Measurements from ENCODE around the gene MARK4. TPM values are rescaled to one million over a fixed set of nuclear protein-coding genes. Genes with fewer than 3 reads are reported as not detected.

Gene MARK4
- polyA plus RNA-seq (2011; rRNA removed) (10.9 and 17.1 TPM in 2 replicates), polyA minus RNA-seq (2011; rRNA and poly(A)+ RNA removed) (15.7 and 19.1 TPM in 2 replicates)

- ChIA-PET POLR2A (interaction anchor here (0.6 kb wide), 1 partner anchor 14 kb away, joined by 19 read pairs; no protein-coding TSS in a partner anchor), CTCF (no interaction called here)
- TF ChIP-seq CTCF (IDR thresholded peaks at IDR 0.05; ENCODE audit: insufficient read depth, low read depth, low read length), result no peak
- H3K4me3 ChIP-seq (ENCODE audit: low read depth, low read length), result peak within 1 kb of the TSS; percentile 84
- H3K27me3 ChIP-seq (ENCODE audit: control insufficient read depth, insufficient read depth, low read length), result no peaks in the 10 kb centered on the region
- no peak for DNase-seq (ENCODE audit: low read depth)
- H3K36me3 ChIP-seq (ENCODE audit: control insufficient read depth, insufficient read depth, low read length), result 0 out of 2 replicates have a peak, but pooled peaks cover 2% of the 10 kb centered on the region
These were observed at the start of gene MARK4 for GRCh38 chr19:45250832-45251451. Gene MARK4 (plus strand): TSS chr19:45251271. CDS start chr19:45251589, 318 bp downstream.

GRCh38 chr19:45202637-45203036 lies 48.4 kb upstream of the MARK4 start:
- DNase-seq (ENCODE audit: low read depth), result no peak
- no peak for TF ChIP-seq CTCF (IDR thresholded peaks at IDR 0.05; ENCODE audit: insufficient read depth, low read depth, low read length)
- CTCF ChIA-PET, result interaction anchor here (3.0 kb wide), 1 partner anchor 46 kb away, joined by 15 read pairs; no protein-coding TSS in a partner anchor
- POLR2A ChIA-PET, result no interaction called here
- Histone ChIP-seq H3K36me3 (ENCODE audit: control insufficient read depth, insufficient read depth, low read length) (no peaks in the 10 kb centered on the region), H3K4me3 (ENCODE audit: low read depth, low read length) (no peak overlapping the region), H3K27me3 (ENCODE audit: control insufficient read depth, insufficient read depth, low read length) (no peaks in the 10 kb centered on the region)

GRCh38 chr19:45205810-45206209 lies 45.3 kb upstream of the MARK4 start:
- no peak for TF ChIP-seq CTCF (IDR thresholded peaks at IDR 0.05; ENCODE audit: insufficient read depth, low read depth, low read length)
- no peak for DNase-seq (ENCODE audit: low read depth)
- Histone ChIP-seq H3K36me3 (ENCODE audit: control insufficient read depth, insufficient read depth, low read length) (no peaks in the 10 kb centered on the region), H3K4me3 (ENCODE audit: low read depth, low read length) (no peak overlapping the region), H3K27me3 (ENCODE audit: control insufficient read depth, insufficient read depth, low read length) (no peaks in the 10 kb centered on the region)
- POLR2A ChIA-PET, result no interaction called here
- CTCF ChIA-PET, result no interaction called here

GRCh38 chr19:45206328-45206727 lies 44.7 kb upstream of the MARK4 start:
- Histone ChIP-seq H3K27me3 (ENCODE audit: control insufficient read depth, insufficient read depth, low read length) (no peaks in the 10 kb centered on the region), H3K4me3 (ENCODE audit: low read depth, low read length) (no peak overlapping the region), H3K36me3 (ENCODE audit: control insufficient read depth, insufficient read depth, low read length) (no peaks in the 10 kb centered on the region)
- POLR2A ChIA-PET, result no interaction called here
- no peak for DNase-seq (ENCODE audit: low read depth)
- CTCF ChIA-PET, result interaction anchor here (0.8 kb wide), 1 partner anchor 9 kb away, joined by 3 read pairs; no protein-coding TSS in a partner anchor
- no peak for TF ChIP-seq CTCF (IDR thresholded peaks at IDR 0.05; ENCODE audit: insufficient read depth, low read depth, low read length)

- Histone ChIP-seq H3K36me3 (ENCODE audit: control insufficient read depth, insufficient read depth, low read length) (no peaks in the 10 kb centered on the region), H3K27me3 (ENCODE audit: control insufficient read depth, insufficient read depth, low read length) (no peaks in the 10 kb centered on the region; the same call in 1 of the 2 replicates), H3K4me3 (ENCODE audit: low read depth, low read length) (no peak overlapping the region)
- ChIA-PET CTCF (interaction anchor here (1.4 kb wide), 1 partner anchor 12 kb away, joined by 5 read pairs; no protein-coding TSS in a partner anchor), POLR2A (no interaction called here)
- TF ChIP-seq CTCF (IDR thresholded peaks at IDR 0.05; ENCODE audit: insufficient read depth, low read depth, low read length), result no peak
- DNase-seq (ENCODE audit: low read depth), result no peak
These were observed 39.2 kb upstream of the MARK4 start for GRCh38 chr19:45211751-45212381.
